NCI-H1417 treated with DMSO at 0.1 percent for 48 hours (cell line): ENCODE results near the gene PRG3.
A peak's percentile ranks its signal among the peaks of the same experiment; 100 is the strongest.

Source experiments
- DNase-seq: peaks from one replicate; lab custom pipeline; 2025; lab: John Stamatoyannopoulos, UW

Gene PRG3

GRCh38 chr11:57336111-57336666 is 44.8 kb downstream of the PRG3 start:
- DNase-seq, result no peak

GRCh38 chr11:57335343-57336110 is 45.4 kb downstream of the PRG3 start, which contains the start of gene SSRP1:
Gene SSRP1, minus strand, starts transcription at chr11:57335892. Its CDS starts 771 bp downstream, at chr11:57335121.
- peak; percentile 69 for DNase-seq

GRCh38 chr11:57335023-57335342 is 46.0 kb downstream of the PRG3 start:
- DNase-seq, result no peak

GRCh38 chr11:57332694-57333440 is 48.1 kb downstream of the PRG3 start:
- DNase-seq, result no peak

GRCh38 chr11:57331720-57332119 is 49.2 kb downstream of the PRG3 start:
- no peak for DNase-seq

GRCh38 chr11:57330029-57330428 is 50.9 kb downstream of the PRG3 start:
- no peak for DNase-seq

- no peak for DNase-seq
Observed at GRCh38 chr11:57327721-57328120, 53.2 kb downstream of the PRG3 start.
